Lower leg skin (tissue), 4 donors: ENCODE measurements around the gene SEMA3D. TPM values are rescaled to one million over a fixed set of nuclear protein-coding genes. Genes with fewer than 3 reads are reported as not detected.

Source experiments
- DNase-seq, 2 donors: peaks; one replicate each; pipeline ENCODE4 v3.0.0-alpha.2; 2019; ENCODE audit warnings: low spot score in 2 of 2
- H3K4me3 ChIP-seq: fragments of 200-600 bp; sonication (generic); 2 replicates; pipeline ENCODE4 v1.5.1; 2017; ENCODE audit warnings: mild to moderate bottlenecking, low read depth; ENCODE audit not compliant: poor library complexity, severe bottlenecking
- CTCF ChIP-seq, 3 donors: fragments of 450-650 bp; IDR thresholded peaks; one replicate each; pipeline ENCODE4 v1.5.1; 2016; ENCODE audit warnings: antibody characterized with exemption in 3 of 3, mild to moderate bottlenecking in 3 of 3, moderate library complexity in 2 of 3
- POLR2A ChIP-seq, 2 donors: fragments of 450-650 bp; IDR thresholded peaks; one replicate each; pipeline ENCODE4 v1.6.1; 2016 to 2017; ENCODE audit warnings: antibody characterized with exemption in 2 of 2, mild to moderate bottlenecking in 1 of 2, moderate library complexity in 1 of 2
- WGBS, 2 donors: methylation state at CpG; one replicate each; pipeline ENCODE4 v1.1.5; 2018; 5-methylcytosine and 5-hydroxymethylcytosine counted together
- intact Hi-C: fragments of 100-400 bp; cut with DNase I; formaldehyde crosslinking; loops from one replicate; pipeline ENCODE4 v1.15.0; 2023; ENCODE audit warnings: low total_unique reads
- total RNA-seq, 4 donors: library from RNA; depleted of rRNA; stranded (reverse); fragments of >200 nt; gene quantifications; one replicate each; pipeline ENCODE4 v1.1.0, GENCODE V29; 2016

The SEMA3D gene
- total RNA-seq, 4 donors from 2014 or later: 2.4 to 4.7 (median 2.7) TPM

- H3K4me3 ChIP-seq: no peak overlapping the region
- TF ChIP-seq POLR2A (IDR thresholded peaks at IDR 0.05) (no peak), CTCF (IDR thresholded peaks at IDR 0.05) (no peak)
- whole genome bisulfite sequencing, 2 donors: 66 to 68% methylated on average over 4 of the region's 4 CpGs
These were observed 162.9 kb downstream of the SEMA3D start for GRCh38 chr7:85023916-85024315.

GRCh38 chr7:85023066-85023712 is 163.7 kb downstream of the SEMA3D start:
- no peak overlapping the region for H3K4me3 ChIP-seq
- intact Hi-C loops: loop anchor here (10.0 kb wide), 1 partner anchor 1048 kb away; no protein-coding TSS in a partner anchor
- WGBS, 2 donors: 16 to 23% methylated on average over 2 of the region's 2 CpGs
- DNase-seq: peak in 1 of 2 donors; percentile 33
- TF ChIP-seq CTCF (IDR thresholded peaks at IDR 0.05): peak in 1 of 3 donors; percentile 41
- no peak for TF ChIP-seq POLR2A (IDR thresholded peaks at IDR 0.05)

More at GRCh38 chr7:85023916-85024315, 162.9 kb downstream of the SEMA3D start:
- no peak for DNase-seq
- intact Hi-C loops: loop anchor here (10.0 kb wide), 1 partner anchor 1049 kb away; no protein-coding TSS in a partner anchor

- TF ChIP-seq POLR2A (IDR thresholded peaks at IDR 0.05): no peak
- intact Hi-C loops: loop anchor here (10.0 kb wide), 1 partner anchor 1047 kb away; no protein-coding TSS in a partner anchor
- DNase-seq: no peak
- H3K4me3 ChIP-seq: no peak overlapping the region
- 75 to 79% methylated on average over 5 of the region's 5 CpGs for WGBS, 2 donors
These were observed 164.7 kb downstream of the SEMA3D start for GRCh38 chr7:85022064-85022697.

- 84 to 86% methylated on average over 4 of the region's 4 CpGs for WGBS, 2 donors
- no peak overlapping the region for H3K4me3 ChIP-seq
- TF ChIP-seq POLR2A (IDR thresholded peaks at IDR 0.05) (no peak), CTCF (IDR thresholded peaks at IDR 0.05) (no peak)
- intact Hi-C loops: loop anchor here (10.0 kb wide), 1 partner anchor 1046 kb away; no protein-coding TSS in a partner anchor
- no peak for DNase-seq
These were observed 165.7 kb downstream of the SEMA3D start for GRCh38 chr7:85021101-85021704.

- intact Hi-C loops: loop anchor here (10.0 kb wide), 1 partner anchor 1045 kb away; no protein-coding TSS in a partner anchor
These were observed 167.1 kb downstream of the SEMA3D start for GRCh38 chr7:85019778-85020177.

More at GRCh38 chr7:85019778-85020177, 167.1 kb downstream of the SEMA3D start:
- DNase-seq: no peak
- H3K4me3 ChIP-seq: no peak overlapping the region
- no peak for TF ChIP-seq POLR2A (IDR thresholded peaks at IDR 0.05)
- TF ChIP-seq CTCF (IDR thresholded peaks at IDR 0.05): no peak
- WGBS, 2 donors: 90 to 93% methylated on average over 3 of the region's 3 CpGs
